H9 (cell line): ENCODE measurements around the gene VASN. TPM values are rescaled to one million over a fixed set of nuclear protein-coding genes. Genes with fewer than 3 reads are reported as not detected.
A peak's percentile ranks its signal among the peaks of the same experiment; 100 is the strongest.

Experiments used
- DNase-seq: peaks from one replicate; pipeline ENCODE4 v3.0.0-alpha.2; 2017
- H2AFZ ChIP-seq: one replicate; pipeline ENCODE4 v1.6.1; 2013; ENCODE audit warnings: mild to moderate bottlenecking, low read length, control low read depth, moderate library complexity
- H2AK5ac ChIP-seq: 2 replicates; pipeline ENCODE4 v1.6.1; 2013; ENCODE audit warnings: low read length, control low read depth, mixed read lengths; ENCODE audit not compliant: insufficient read length
- H2BK120ac ChIP-seq: one replicate; pipeline ENCODE4 v1.6.1; 2013; ENCODE audit warnings: low read depth, mild to moderate bottlenecking, low read length, control low read depth, inconsistent platforms; ENCODE audit not compliant: poor library complexity, severe bottlenecking
- H2BK12ac ChIP-seq: 2 replicates; pipeline ENCODE4 v1.6.1; 2013; ENCODE audit warnings: low read length, control low read depth, mixed read lengths, low read depth; ENCODE audit not compliant: insufficient read length
- H2BK15ac ChIP-seq: 2 replicates; pipeline ENCODE4 v1.6.1; 2013; ENCODE audit warnings: low read depth, low read length, control low read depth
- H2BK20ac ChIP-seq: one replicate; pipeline ENCODE4 v1.6.1; 2013; ENCODE audit warnings: low read depth, mild to moderate bottlenecking, low read length, control low read depth, inconsistent platforms; ENCODE audit not compliant: poor library complexity, severe bottlenecking
- H2BK5ac ChIP-seq: 2 replicates; pipeline ENCODE4 v1.6.1; 2013; ENCODE audit warnings: low read length, control low read depth, mixed read lengths; ENCODE audit not compliant: insufficient read length
- H3K14ac ChIP-seq: 2 replicates; pipeline ENCODE4 v1.6.1; 2013; ENCODE audit warnings: low read length, control low read depth; ENCODE audit not compliant: insufficient read depth
- H3K18ac ChIP-seq: 2 replicates; pipeline ENCODE4 v1.6.1; 2013; ENCODE audit warnings: low read depth, mild to moderate bottlenecking, mixed read lengths, low read length, control low read depth; ENCODE audit not compliant: insufficient read length
- H3K23ac ChIP-seq: 2 replicates; pipeline ENCODE4 v1.6.1; 2013; ENCODE audit warnings: low read length, control low read depth, mixed read lengths, low read depth; ENCODE audit not compliant: insufficient read length
- H3K23me2 ChIP-seq: 2 replicates; pipeline ENCODE4 v1.6.1; 2013; ENCODE audit warnings: low read depth, mild to moderate bottlenecking, mixed read lengths, low read length, control low read depth; ENCODE audit not compliant: insufficient read length, poor library complexity, severe bottlenecking
- H3K27ac ChIP-seq: 2 replicates; pipeline ENCODE4 v1.5.1; 2013; ENCODE audit warnings: low read length, control low read depth, mixed read lengths, low read depth; ENCODE audit not compliant: insufficient read length
- H3K27me3 ChIP-seq: 2 replicates; pipeline ENCODE4 v1.6.1; 2013; ENCODE audit warnings: low read length, control low read depth, inconsistent platforms; ENCODE audit not compliant: insufficient read depth
- H3K4ac ChIP-seq: 2 replicates; pipeline ENCODE4 v1.6.1; 2013; ENCODE audit warnings: low read depth, mild to moderate bottlenecking, control low read depth, inconsistent platforms, low read length, moderate library complexity
- H3K4me1 ChIP-seq: 2 replicates; pipeline ENCODE4 v1.6.1; 2013; ENCODE audit warnings: low read length, control low read depth, inconsistent platforms; ENCODE audit not compliant: insufficient read depth
- H3K4me2 ChIP-seq: 2 replicates; pipeline ENCODE4 v1.6.1; 2013; ENCODE audit warnings: low read length, control low read depth, mixed read lengths; ENCODE audit not compliant: insufficient read length, insufficient read depth
- H3K56ac ChIP-seq: 2 replicates; pipeline ENCODE4 v1.6.1; 2013; ENCODE audit warnings: low read depth, mild to moderate bottlenecking, mixed read lengths, low read length, control low read depth; ENCODE audit not compliant: insufficient read length
- H3K79me1 ChIP-seq: 2 replicates; pipeline ENCODE4 v1.6.1; 2013; ENCODE audit warnings: low read depth, mild to moderate bottlenecking, moderate library complexity, low read length, control low read depth, inconsistent platforms; ENCODE audit not compliant: insufficient read depth, poor library complexity, severe bottlenecking
- H3K79me2 ChIP-seq: 2 replicates; pipeline ENCODE4 v1.6.1; 2013; ENCODE audit warnings: low read length, control low read depth, inconsistent platforms; ENCODE audit not compliant: insufficient read depth
- H3K9ac ChIP-seq: 2 replicates; pipeline ENCODE4 v1.6.1; 2013; ENCODE audit warnings: low read length, control low read depth, mixed read lengths; ENCODE audit not compliant: insufficient read length; ENCODE audit errors: extremely low read depth
- H3K9me3 ChIP-seq: one replicate; pipeline ENCODE4 v1.6.1; 2013; ENCODE audit warnings: low read depth, low read length, inconsistent platforms; ENCODE audit not compliant: control insufficient read depth
- H3T11ph ChIP-seq: one replicate; pipeline ENCODE4 v1.6.1; 2013; ENCODE audit warnings: mild to moderate bottlenecking, low read length, control low read depth, inconsistent platforms
- H4K20me1 ChIP-seq: one replicate; pipeline ENCODE4 v1.6.1; 2013; ENCODE audit not compliant: control insufficient read depth, insufficient read length, insufficient read depth
- H4K5ac ChIP-seq: 2 replicates; pipeline ENCODE4 v1.6.1; 2013; ENCODE audit warnings: low read depth, mild to moderate bottlenecking, mixed read lengths, low read length, control low read depth; ENCODE audit not compliant: insufficient read length
- H4K8ac ChIP-seq: replicated peaks from 2 replicates; pipeline ENCODE4 v1.6.1; 2013; ENCODE audit warnings: low read length, control low read depth, mixed read lengths, low read depth; ENCODE audit not compliant: insufficient read length
- H4K91ac ChIP-seq: 2 replicates; pipeline ENCODE4 v1.6.1; 2013; ENCODE audit warnings: low read depth, mild to moderate bottlenecking, moderate library complexity, mixed read lengths, low read length, control low read depth; ENCODE audit not compliant: insufficient read length
- H3K27ac Mint-ChIP-seq, 3 experiments: 2 replicates in 2 of 3; 3 replicates in 1 of 3; pipeline ENCODE4 v1.8.0; 2020 to 2021; ENCODE audit warnings: mixed read lengths in 3 of 3, mild to moderate bottlenecking in 1 of 3, moderate library complexity in 1 of 3
- H3K27me3 Mint-ChIP-seq: 2 replicates; pipeline ENCODE4 v1.8.0; 2021; ENCODE audit warnings: low read depth, mild to moderate bottlenecking, moderate library complexity, mixed read lengths
- H3K36me3 Mint-ChIP-seq, 3 experiments: 2 replicates in 2 of 3; 3 replicates in 1 of 3; pipeline ENCODE4 v1.8.0; 2020 to 2021; ENCODE audit warnings: low read depth in 3 of 3, mixed read lengths in 3 of 3; ENCODE audit not compliant: insufficient read depth in 1 of 3
- H3K4me1 Mint-ChIP-seq, 2 experiments: 2 replicates each; pipeline ENCODE4 v1.8.0; 2020; ENCODE audit warnings: mixed read lengths in 2 of 2
- H3K4me3 Mint-ChIP-seq, 2 experiments: 2 replicates in 1 of 2; 3 replicates in 1 of 2; pipeline ENCODE4 v1.8.0; 2020 to 2021; ENCODE audit warnings: mild to moderate bottlenecking in 2 of 2, mixed read lengths in 2 of 2, moderate library complexity in 1 of 2
- H3K9me3 Mint-ChIP-seq, 2 experiments: 2 replicates in 1 of 2; 3 replicates in 1 of 2; pipeline ENCODE4 v1.8.0; 2020; ENCODE audit warnings: mild to moderate bottlenecking in 2 of 2, mixed read lengths in 2 of 2, moderate library complexity in 1 of 2
- WGBS: extraction: QIAGEN DNeasy Blood & Tissue Kit; methylation state at CpG from one replicate; pipeline ENCODE4 v1.1.7; 2013; ENCODE audit warnings: missing lambda C conversion rate, low lambda C conversion rate, mixed read lengths; ENCODE audit not compliant: insufficient read length; ENCODE audit errors: extremely low coverage; 5-methylcytosine and 5-hydroxymethylcytosine counted together
- total RNA-seq: library from RNA; stranded (reverse); gene quantifications from 2 replicates; pipeline ENCODE4 v1.2.1, GENCODE V29; 2021
- TF ChIP-seq, protein P1 (sequence below): fragments of 200-600 bp; sonication (generic); conservative IDR thresholded peaks from 3 replicates; pipeline ENCODE4 v1.8.0; 2021; ENCODE audit warnings: antibody characterized with exemption, mild to moderate bottlenecking

Gene VASN
- total RNA-seq, 1 experiment from 2014 or later, result 11.0 TPM

DNA sequence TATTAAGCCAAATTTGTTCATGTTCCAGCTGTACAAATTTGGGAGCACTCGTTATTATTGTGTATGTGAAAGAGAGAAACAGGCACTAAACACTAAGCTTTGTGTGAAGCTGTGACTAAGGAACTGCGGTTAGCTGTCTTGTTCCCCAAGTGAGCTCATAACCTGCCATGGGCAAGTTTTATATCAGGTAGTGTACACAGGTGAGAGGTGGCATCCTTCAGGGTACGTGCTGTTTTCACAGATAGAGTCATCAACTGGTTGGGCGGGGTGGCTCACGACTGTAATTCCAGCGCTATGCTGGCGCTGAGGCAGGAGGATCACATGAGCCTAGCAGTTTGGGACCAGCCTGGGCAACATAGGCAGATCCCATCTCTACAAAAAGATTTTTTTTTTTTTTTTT, 56.9 kb downstream of the VASN start:
- Histone ChIP-seq H2AFZ (no peak overlapping the region), H3K9ac (no peak overlapping the region), H2BK12ac (no peak overlapping the region), H3K9me3 (no peaks in the 10 kb centered on the region), H2BK20ac (no peak overlapping the region), H2BK5ac (no peak overlapping the region), H3K23me2 (peaks cover 7% of the 10 kb centered on the region), H3T11ph (no peak overlapping the region), H2BK120ac (no peak overlapping the region), H2AK5ac (no peak overlapping the region), H3K56ac (no peak overlapping the region), H3K79me2 (peaks cover 12% of the 10 kb centered on the region; the same call in 1 of the 2 replicates), H3K27me3 (no peaks in the 10 kb centered on the region), H4K8ac (no peak overlapping the region), H2BK15ac (no peak overlapping the region), H3K14ac (no peak overlapping the region), H3K79me1 (no peaks in the 10 kb centered on the region), H3K4ac (no peak overlapping the region), H3K27ac (no peak overlapping the region), H3K4me2 (no peak overlapping the region), H4K5ac (no peak overlapping the region), H4K20me1 (no peaks in the 10 kb centered on the region), H3K18ac (no peak overlapping the region), H4K91ac (no peak overlapping the region), H3K4me1 (no peaks in the 10 kb centered on the region), H3K23ac (no peak overlapping the region)
- H3K9me3 Mint-ChIP-seq, result no peaks in the 10 kb centered on the region
- H3K27ac Mint-ChIP-seq, result no peak overlapping the region
- no peak for DNase-seq
- peaks cover 15 to 21% of the 10 kb centered on the region in 2 experiments for H3K4me1 Mint-ChIP-seq
- no CpG with 5 or more reads among the region's 7 CpGs for whole genome bisulfite sequencing
- H3K36me3 Mint-ChIP-seq, result peaks cover 21 to 36% (median 24%) of the 10 kb centered on the region in 3 experiments; a peak in 6 of 7 replicates
- H3K4me3 Mint-ChIP-seq, result 0 out of 5 replicates have a peak overlapping the region, but pooled peaks of 1 of the 2 experiments have one; percentile 10
- TF ChIP-seq, protein P1, sequence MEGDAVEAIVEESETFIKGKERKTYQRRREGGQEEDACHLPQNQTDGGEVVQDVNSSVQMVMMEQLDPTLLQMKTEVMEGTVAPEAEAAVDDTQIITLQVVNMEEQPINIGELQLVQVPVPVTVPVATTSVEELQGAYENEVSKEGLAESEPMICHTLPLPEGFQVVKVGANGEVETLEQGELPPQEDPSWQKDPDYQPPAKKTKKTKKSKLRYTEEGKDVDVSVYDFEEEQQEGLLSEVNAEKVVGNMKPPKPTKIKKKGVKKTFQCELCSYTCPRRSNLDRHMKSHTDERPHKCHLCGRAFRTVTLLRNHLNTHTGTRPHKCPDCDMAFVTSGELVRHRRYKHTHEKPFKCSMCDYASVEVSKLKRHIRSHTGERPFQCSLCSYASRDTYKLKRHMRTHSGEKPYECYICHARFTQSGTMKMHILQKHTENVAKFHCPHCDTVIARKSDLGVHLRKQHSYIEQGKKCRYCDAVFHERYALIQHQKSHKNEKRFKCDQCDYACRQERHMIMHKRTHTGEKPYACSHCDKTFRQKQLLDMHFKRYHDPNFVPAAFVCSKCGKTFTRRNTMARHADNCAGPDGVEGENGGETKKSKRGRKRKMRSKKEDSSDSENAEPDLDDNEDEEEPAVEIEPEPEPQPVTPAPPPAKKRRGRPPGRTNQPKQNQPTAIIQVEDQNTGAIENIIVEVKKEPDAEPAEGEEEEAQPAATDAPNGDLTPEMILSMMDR, result no peak
- H3K27me3 Mint-ChIP-seq, result no peaks in the 10 kb centered on the region
